OCI-LY3 (cell line): ENCODE measurements around the gene INPP5K.
"Not testable (repeated sequence)": the region's sequence is repeated elsewhere in the genome, so short reads cannot be mapped to it uniquely, and the experiment has no call there.

Source experiments
- H2AFZ ChIP-seq: fragments of 200-600, 300-600 bp; shearing (Covaris generic); 2 replicates; pipeline ENCODE4 v1.6.0; 2014; ENCODE audit warnings: antibody characterized with exemption, low read depth, low read length
- H3K27ac ChIP-seq: fragments of 200-600, 300-600 bp; sonication (generic); 2 replicates; pipeline ENCODE4 v1.5.1; 2014; ENCODE audit warnings: mild to moderate bottlenecking, low read length, moderate library complexity, mixed read lengths
- H3K27me3 ChIP-seq: fragments of 200-600, 300-600 bp; sonication (generic); 2 replicates; pipeline ENCODE4 v1.6.1; 2014; ENCODE audit warnings: low read depth, low read length, mixed read lengths
- H3K36me3 ChIP-seq: fragments of 200-600, 300-600 bp; sonication (generic); replicated peaks from 2 replicates; pipeline ENCODE3; 2014; ENCODE audit warnings: low read depth, low read length, mixed read lengths
- H3K4me1 ChIP-seq: fragments of 300-600, 200-600 bp; sonication (generic); 2 replicates; pipeline ENCODE4 v1.6.1; 2014; ENCODE audit warnings: low read length, mixed read lengths
- H3K4me2 ChIP-seq: fragments of 200-600, 300-600 bp; sonication (generic); 2 replicates; pipeline ENCODE4 v1.6.1; 2014; ENCODE audit warnings: low read length, mixed read lengths
- H3K4me3 ChIP-seq: fragments of 300-600, 200-600 bp; sonication (generic); 2 replicates; pipeline ENCODE4 v1.5.1; 2014; ENCODE audit warnings: antibody characterized with exemption, mild to moderate bottlenecking, low read length, moderate library complexity
- H3K79me2 ChIP-seq: fragments of 300-600, 200-600 bp; shearing (Covaris generic); 2 replicates; pipeline ENCODE4 v1.6.1; 2014; ENCODE audit warnings: mild to moderate bottlenecking, low read length, mixed read lengths
- H3K9ac ChIP-seq: fragments of 300-600, 200-600 bp; shearing (Covaris generic); 2 replicates; pipeline ENCODE4 v1.6.0; 2014; ENCODE audit warnings: mild to moderate bottlenecking, low read length, moderate library complexity
- H3K9me3 ChIP-seq: fragments of 200-600, 300-600 bp; shearing (Covaris generic); 2 replicates; pipeline ENCODE4 v1.6.1; 2014; ENCODE audit warnings: low read length, mixed read lengths; ENCODE audit not compliant: insufficient read depth
- H4K20me1 ChIP-seq: fragments of 200-600, 300-600 bp; sonication (generic); 2 replicates; pipeline ENCODE4 v1.6.1; 2016; ENCODE audit warnings: low read length, mixed read lengths; ENCODE audit not compliant: insufficient read depth
- EZH2phosphoT487 ChIP-seq: fragments of 200-600 bp; shearing (Covaris generic); IDR thresholded peaks from 2 replicates; pipeline ENCODE4 v1.6.1; 2018; ENCODE audit warnings: antibody characterized with exemption, mixed run types, low read depth
- TF ChIP-seq, protein P1 (sequence below): fragments of 200-600, 300-600 bp; sonication (generic); IDR thresholded peaks from 2 replicates; pipeline ENCODE4 v1.5.1; 2014; ENCODE audit warnings: antibody characterized with exemption, low read length, low read depth

INPP5K gene

DNA sequence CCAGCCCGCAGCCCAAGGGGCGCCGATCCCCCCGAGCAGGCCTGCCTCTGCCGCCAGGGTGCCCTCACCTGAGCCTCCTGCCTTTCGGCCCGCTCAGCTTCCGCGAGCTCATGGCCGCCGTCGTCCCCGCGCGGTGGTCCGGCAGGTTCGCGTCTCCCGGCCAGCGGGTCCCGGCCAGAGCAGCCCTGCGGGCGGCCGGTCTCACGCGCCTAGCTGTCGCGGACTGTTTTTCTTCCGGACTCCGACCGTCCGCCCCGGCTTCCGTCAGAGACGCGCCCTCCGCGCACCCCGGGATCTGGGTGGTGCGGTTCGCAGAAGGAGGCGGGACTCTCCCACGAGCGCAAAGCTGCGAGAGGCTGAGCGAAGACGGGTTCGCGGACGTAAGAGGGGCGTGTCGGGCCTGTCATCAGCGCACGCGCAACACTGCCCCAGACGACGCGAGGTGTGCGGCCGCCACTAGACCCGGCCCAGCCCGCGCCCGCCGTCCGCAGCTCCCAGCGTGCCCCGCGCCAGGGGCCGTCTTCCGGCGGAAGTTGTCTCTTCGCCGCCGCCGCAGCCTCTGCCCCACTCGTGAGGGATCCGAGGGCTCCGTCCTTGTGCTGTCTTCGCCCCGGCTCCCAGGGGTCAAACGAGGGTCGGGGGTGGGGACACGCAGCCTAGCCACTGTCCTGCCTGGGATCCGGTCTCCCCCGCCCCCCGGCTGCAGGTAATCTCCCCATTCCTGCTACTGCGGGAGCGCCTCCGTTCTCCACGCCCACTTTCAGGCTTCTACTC is at the start of gene INPP5K:
TSS of gene INPP5K (minus strand) at position 225 of the 774 bp plus-strand sequence. CDS start at position 112, 113 bp downstream.
- Histone ChIP-seq H3K4me1 (peaks cover 11% of the 10 kb centered on the region), H2AFZ (no peak within 1 kb of the TSS; the same call in 1 of the 2 replicates), H3K9me3 (no peaks in the 10 kb centered on the region), H4K20me1 (no peaks in the 10 kb centered on the region), H3K9ac (peak within 1 kb of the TSS; percentile 86), H3K27me3 (no peaks in the 10 kb centered on the region), H3K4me2 (peak within 1 kb of the TSS; percentile 96), H3K36me3 (no peaks in the 10 kb centered on the region), H3K4me3 (peak within 1 kb of the TSS; percentile 98), H3K27ac (peak within 1 kb of the TSS; percentile 29; the same call in 1 of the 2 replicates), H3K79me2 (peaks cover 14% of the 10 kb centered on the region; the same call in 1 of the 2 replicates)
- TF ChIP-seq, protein P1, sequence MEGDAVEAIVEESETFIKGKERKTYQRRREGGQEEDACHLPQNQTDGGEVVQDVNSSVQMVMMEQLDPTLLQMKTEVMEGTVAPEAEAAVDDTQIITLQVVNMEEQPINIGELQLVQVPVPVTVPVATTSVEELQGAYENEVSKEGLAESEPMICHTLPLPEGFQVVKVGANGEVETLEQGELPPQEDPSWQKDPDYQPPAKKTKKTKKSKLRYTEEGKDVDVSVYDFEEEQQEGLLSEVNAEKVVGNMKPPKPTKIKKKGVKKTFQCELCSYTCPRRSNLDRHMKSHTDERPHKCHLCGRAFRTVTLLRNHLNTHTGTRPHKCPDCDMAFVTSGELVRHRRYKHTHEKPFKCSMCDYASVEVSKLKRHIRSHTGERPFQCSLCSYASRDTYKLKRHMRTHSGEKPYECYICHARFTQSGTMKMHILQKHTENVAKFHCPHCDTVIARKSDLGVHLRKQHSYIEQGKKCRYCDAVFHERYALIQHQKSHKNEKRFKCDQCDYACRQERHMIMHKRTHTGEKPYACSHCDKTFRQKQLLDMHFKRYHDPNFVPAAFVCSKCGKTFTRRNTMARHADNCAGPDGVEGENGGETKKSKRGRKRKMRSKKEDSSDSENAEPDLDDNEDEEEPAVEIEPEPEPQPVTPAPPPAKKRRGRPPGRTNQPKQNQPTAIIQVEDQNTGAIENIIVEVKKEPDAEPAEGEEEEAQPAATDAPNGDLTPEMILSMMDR = no peak
- no peak for TF ChIP-seq EZH2phosphoT487

DNA sequence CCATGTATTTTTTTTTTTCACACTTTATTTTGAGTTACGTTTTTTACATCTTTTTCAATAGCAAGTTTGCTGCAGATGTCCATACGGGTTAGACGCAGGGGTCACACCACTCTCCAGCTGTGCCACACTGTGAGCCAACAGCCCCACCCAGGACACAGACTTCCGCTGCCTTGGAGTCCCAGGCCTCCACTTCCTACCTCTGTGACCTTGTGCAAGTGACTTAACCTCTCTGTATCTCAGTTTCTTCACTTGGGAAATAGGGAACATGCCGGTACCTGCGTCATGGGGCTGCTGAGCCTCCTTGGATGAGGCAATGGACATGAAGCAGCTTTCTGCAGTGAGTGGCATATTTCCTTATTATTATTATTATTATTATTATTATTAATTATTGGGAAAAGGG is 49.5 kb upstream of the INPP5K start:
- Histone ChIP-seq H3K4me3 (no peak overlapping the region), H3K4me2 (peak overlapping the region; percentile 83; the same call in 1 of the 2 replicates), H3K9ac (no peak overlapping the region), H3K9me3 (no peaks in the 10 kb centered on the region), H3K27me3 (no peaks in the 10 kb centered on the region), H3K27ac (0 out of 2 replicates have a peak overlapping the region, but pooled peaks have one; percentile 84), H4K20me1 (peaks cover 7% of the 10 kb centered on the region), H3K36me3 (no peaks in the 10 kb centered on the region), H3K4me1 (peaks cover 19% of the 10 kb centered on the region), H3K79me2 (peaks cover 16% of the 10 kb centered on the region), H2AFZ (no peak overlapping the region)
- TF ChIP-seq, protein P1 = no peak
- TF ChIP-seq EZH2phosphoT487 = no peak

DNA sequence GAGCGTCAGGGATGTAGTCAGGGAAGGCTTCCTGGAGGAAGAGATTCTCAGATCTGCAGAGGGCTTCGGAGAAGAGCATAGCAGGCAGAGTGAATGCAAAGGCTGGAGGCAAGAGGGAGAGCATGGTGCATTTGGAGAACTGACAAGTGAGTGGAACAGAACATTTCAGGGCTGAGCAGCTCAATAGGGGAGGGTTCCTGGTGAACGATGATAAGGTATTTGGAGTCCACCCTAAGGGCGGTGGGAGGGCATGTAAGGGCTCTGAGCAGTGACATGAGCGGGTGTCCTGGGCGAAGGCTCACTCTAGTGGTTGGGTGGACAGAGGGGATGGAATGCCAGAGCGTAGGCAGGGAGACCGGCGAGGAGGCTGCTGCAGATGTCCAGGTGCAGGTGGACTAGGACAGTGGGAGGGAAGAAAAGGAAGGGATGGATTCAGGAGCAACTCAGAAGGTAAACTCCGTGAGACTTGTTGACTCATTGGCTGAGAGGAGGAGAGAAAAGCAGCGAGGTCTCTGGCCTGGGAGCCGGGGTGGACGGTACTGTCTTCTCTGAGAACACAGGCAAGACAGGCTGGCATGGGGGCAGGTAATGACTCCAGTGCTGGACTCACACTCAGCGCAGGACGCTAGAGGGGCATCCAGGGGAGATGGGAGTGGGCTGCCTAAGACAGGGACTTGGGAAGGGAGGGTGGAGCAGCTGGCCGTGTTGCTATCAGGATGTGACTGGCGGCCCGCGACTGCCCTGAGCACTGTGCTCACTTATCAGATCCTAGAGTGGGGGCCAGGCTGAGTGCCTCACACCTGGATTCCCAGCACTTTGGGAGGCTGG is 47.6 kb upstream of the INPP5K start:
- peaks cover 35% of the 10 kb centered on the region for H3K79me2 ChIP-seq
- no peak overlapping the region for H3K4me3 ChIP-seq
- H3K4me2 ChIP-seq = no peak overlapping the region
- H3K27ac ChIP-seq = no peak overlapping the region
- H3K9ac ChIP-seq = no peak overlapping the region
- TF ChIP-seq EZH2phosphoT487 = no peak
- TF ChIP-seq, protein P1 = no peak
- no peak overlapping the region for H2AFZ ChIP-seq
- peaks cover 22% of the 10 kb centered on the region for H4K20me1 ChIP-seq
- peaks cover 21% of the 10 kb centered on the region for H3K4me1 ChIP-seq
- H3K36me3 ChIP-seq = no peaks in the 10 kb centered on the region
- H3K27me3 ChIP-seq = no peaks in the 10 kb centered on the region
- no peaks in the 10 kb centered on the region for H3K9me3 ChIP-seq

DNA sequence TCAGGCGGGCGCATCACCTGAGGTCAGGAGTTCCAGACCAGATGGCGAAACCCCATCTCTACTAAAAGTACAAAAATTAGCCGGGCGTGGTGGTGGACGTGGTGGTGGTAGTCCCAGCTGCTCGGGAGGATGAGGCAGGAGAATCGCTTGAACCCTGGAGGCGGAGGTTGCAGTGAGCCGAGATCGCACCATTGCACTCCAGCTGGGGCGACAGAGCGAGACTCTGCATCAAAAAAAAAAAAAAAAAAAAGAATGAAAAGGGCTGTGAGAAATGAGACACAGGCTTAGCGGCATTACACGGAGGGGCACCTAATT is 47.0 kb upstream of the INPP5K start:
- H3K36me3 ChIP-seq, H3K27me3 ChIP-seq, H3K9me3 ChIP-seq, H3K27ac ChIP-seq, H2AFZ ChIP-seq, H3K9ac ChIP-seq: not testable (repeated sequence)
- Histone ChIP-seq H3K4me3 (peak overlapping the region; percentile 74; the same call in 1 of the 2 replicates), H3K79me2 (peaks cover 40% of the 10 kb centered on the region), H4K20me1 (peaks cover 26% of the 10 kb centered on the region), H3K4me2 (0 out of 2 replicates have a peak overlapping the region, but pooled peaks have one; percentile 85), H3K4me1 (peaks cover 21% of the 10 kb centered on the region)
